Measurements from ENCODE around the gene UQCC2. TPM values are rescaled to one million over a fixed set of nuclear protein-coding genes. Genes with fewer than 3 reads are reported as not detected.

UQCC2 gene
- total and polyA plus RNA-seq, 2 of the 8 experiments (the other 6 are each of a cell fraction or from before 2014, with no cell fraction given), result 52.1 to 104 TPM

DNA sequence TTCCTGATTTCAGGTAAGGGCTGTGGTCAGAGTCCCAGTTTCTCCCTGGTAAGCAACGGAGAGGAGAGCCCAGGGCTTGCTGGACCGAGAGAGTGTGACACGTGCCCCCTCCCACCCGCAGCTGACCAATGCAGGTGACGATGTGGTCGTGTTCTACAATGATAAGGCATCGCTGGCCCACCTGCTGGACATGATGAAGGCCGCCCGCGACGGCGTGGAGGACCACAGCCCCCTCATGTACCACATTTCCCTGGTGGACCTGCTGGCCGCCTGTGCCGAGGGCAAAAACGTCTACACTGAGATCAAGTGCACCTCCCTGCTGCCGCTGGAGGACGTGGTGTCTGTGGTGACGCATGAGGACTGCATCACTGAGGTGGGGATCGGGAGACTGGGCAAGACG lies 31.7 kb downstream of the UQCC2 start:
- CTCF ChIA-PET (ENCODE audit: partially characterized antibody), result interaction anchor here (1.1 kb wide), 1 partner anchor 21 kb away, joined by 3 read pairs; no protein-coding TSS in a partner anchor

More for the DNA sequence above, 31.7 kb downstream of the UQCC2 start:
- DNase-seq (ENCODE audit: low read depth in 1 of 2, low spot score in 2 of 2), result no peak
- H3K23me2 ChIP-seq (ENCODE audit: low read depth, low read length), result no peaks in the 10 kb centered on the region
- H3K4me3 ChIP-seq (ENCODE audit: extremely low read depth in 1 of 4, insufficient read depth in 2 of 4, low read depth in 3 of 4, low read length in 4 of 4), result no peak overlapping the region
- no peaks in the 10 kb centered on the region for H3K27me3 ChIP-seq (replicated peaks in 1 of 4; ENCODE audit: control insufficient read depth in 3 of 4, extremely low read depth in 1 of 4, insufficient read depth in 3 of 4, low read length in 3 of 4)
- POLR2A ChIA-PET (ENCODE audit: partially characterized antibody), result interaction anchor here (0.8 to 1.5 kb wide), 2 partner anchors 12 to 18 kb away, joined by 3 to 4 read pairs; no protein-coding TSS in a partner anchor
- no peak overlapping the region for H3K9ac ChIP-seq (replicated peaks in 1 of 4; ENCODE audit: extremely low read depth in 1 of 4, low read depth in 3 of 4, low read length in 3 of 4)
- H3K9me3 ChIP-seq (ENCODE audit: insufficient read depth in 2 of 2, low read depth in 1 of 2, low read length in 1 of 2), result no peaks in the 10 kb centered on the region
- H3K14ac ChIP-seq (ENCODE audit: insufficient read length), result no peak overlapping the region
- FAIRE-seq, result no peak
- H4K91ac ChIP-seq (replicated peaks; ENCODE audit: insufficient read length, low read length), result no peak overlapping the region
- no peak overlapping the region for H2BK15ac ChIP-seq (ENCODE audit: low read length)
- H4K5ac ChIP-seq (ENCODE audit: insufficient read length, low read depth, low read length), result no peak overlapping the region
- peaks cover 10 to 36% (median 31%) of the 10 kb centered on the region in 4 experiments; a peak in 7 of 8 replicates for H3K36me3 ChIP-seq (ENCODE audit: control insufficient read depth in 2 of 4, insufficient read depth in 4 of 4, low read length in 3 of 4)
- H2BK12ac ChIP-seq (ENCODE audit: low read depth, low read length), result no peak overlapping the region
- TF ChIP-seq SIRT6 (IDR thresholded peaks at IDR 0.05; ENCODE audit: low read length), result no peak
- no peak for TF ChIP-seq EP300 (IDR thresholded peaks at IDR 0.05; ENCODE audit: borderline replicate concordance in 1 of 2, low read depth in 2 of 2, low read length in 2 of 2)
- no peak for TF ChIP-seq BCL11A (IDR thresholded peaks at IDR 0.05; ENCODE audit: low read depth in 2 of 2, low read length in 2 of 2)
- TF ChIP-seq, protein P1, sequence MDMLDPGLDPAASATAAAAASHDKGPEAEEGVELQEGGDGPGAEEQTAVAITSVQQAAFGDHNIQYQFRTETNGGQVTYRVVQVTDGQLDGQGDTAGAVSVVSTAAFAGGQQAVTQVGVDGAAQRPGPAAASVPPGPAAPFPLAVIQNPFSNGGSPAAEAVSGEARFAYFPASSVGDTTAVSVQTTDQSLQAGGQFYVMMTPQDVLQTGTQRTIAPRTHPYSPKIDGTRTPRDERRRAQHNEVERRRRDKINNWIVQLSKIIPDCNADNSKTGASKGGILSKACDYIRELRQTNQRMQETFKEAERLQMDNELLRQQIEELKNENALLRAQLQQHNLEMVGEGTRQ (IDR thresholded peaks at IDR 0.05; ENCODE audit: low read length), result no peak
- no peak for TF ChIP-seq GABPA (IDR thresholded peaks at IDR 0.05; ENCODE audit: borderline replicate concordance, insufficient read depth, low read length)
- TF ChIP-seq CHD1 (IDR thresholded peaks at IDR 0.05; ENCODE audit: low read depth, low read length), result no peak
- no peak overlapping the region for H2BK20ac ChIP-seq (ENCODE audit: low read length)
- H2BK120ac ChIP-seq (replicated peaks; ENCODE audit: low read depth, low read length), result no peak overlapping the region
- no peak overlapping the region for H3K4me2 ChIP-seq (ENCODE audit: insufficient read depth in 1 of 2, low read depth in 2 of 2, low read length in 2 of 2)
- no peak overlapping the region for H3K27ac ChIP-seq (ENCODE audit: low read depth, low read length)
- 95% methylated on average over 18 of the region's 20 CpGs; no CpG with 5 or more reads in 1 of the 2 experiments for WGBS, 2 experiments (ENCODE audit: extremely low coverage in 1 of 2, insufficient coverage in 1 of 2, insufficient read length in 1 of 2, insufficient replicate concordance in 2 of 2, low coverage in 1 of 2, low lambda C conversion rate in 2 of 2, missing lambda C conversion rate in 1 of 2)
- no peak overlapping the region for H3K18ac ChIP-seq (ENCODE audit: extremely low read depth, low read length)
- H2AK5ac ChIP-seq (ENCODE audit: low read depth, low read length), result no peak overlapping the region
- H4K8ac ChIP-seq (ENCODE audit: extremely low read depth, insufficient read depth, low read length), result no peak overlapping the region
- no peaks in the 10 kb centered on the region for H3K79me2 ChIP-seq (ENCODE audit: control insufficient read depth in 1 of 2, insufficient read depth in 2 of 2, low read length in 2 of 2)
- no peak overlapping the region for H2BK5ac ChIP-seq (ENCODE audit: low read depth, low read length)
- H3K23ac ChIP-seq (ENCODE audit: insufficient read length), result no peak overlapping the region
- no peaks in the 10 kb centered on the region for H3K79me1 ChIP-seq (ENCODE audit: low read depth, low read length)
- no peak overlapping the region for H3K56ac ChIP-seq (replicated peaks; ENCODE audit: insufficient read length, low read depth, low read length)
- H4K20me1 ChIP-seq (replicated peaks in 1 of 2; ENCODE audit: control insufficient read depth in 1 of 2, insufficient read depth in 2 of 2, low read length in 2 of 2), result peaks cover 0 to 15% of the 10 kb centered on the region in 2 experiments
- H3K4ac ChIP-seq (replicated peaks; ENCODE audit: insufficient read length, low read depth, low read length), result no peak overlapping the region
- no peak overlapping the region for H2AFZ ChIP-seq (ENCODE audit: low read length)
- no peaks in the 10 kb centered on the region for H3K4me1 ChIP-seq (replicated peaks in 1 of 4; ENCODE audit: control insufficient read depth in 3 of 4, insufficient read depth in 4 of 4, low read length in 3 of 4)
